HCT116 (cell line): ENCODE measurements around the gene SPATA21. TPM values are rescaled to one million over a fixed set of nuclear protein-coding genes. Genes with fewer than 3 reads are reported as not detected.

Source experiments
- ATAC-seq: fragments of 200-7000 bp; cut with Tn5 transposase; 2 replicates; pipeline ENCODE4 v1.9.1; 2020; ENCODE audit warnings: mild to moderate bottlenecking, moderate library complexity
- BruUV-seq: library from RNA; stranded (reverse); fragments of 400-500 nt; replicated peaks from 2 replicates; lab custom pipeline; 2021; lab: Mats Ljungman, UMichigan
- CTCF ChIA-PET: fragments of 300-600 bp; sonication (Branson Sonifier 250); formaldehyde crosslinking; loops from one replicate; lab custom pipeline; 2021; ENCODE audit warnings: antibody characterized with exemption; lab: Charles Lee
- POLR2A ChIA-PET: fragments of 300-600, 350-600 bp; sonication (Branson Sonifier 250); formaldehyde crosslinking; loops from one replicate; lab custom pipeline; 2021; ENCODE audit warnings: antibody characterized with exemption; lab: Charles Lee
- RAD21 ChIA-PET, 2 experiments: fragments of 300-600 bp; sonication (Branson Sonifier 250); formaldehyde crosslinking; loops; one replicate each; lab custom pipeline; 2023; ENCODE audit warnings: low total read pairs in 2 of 2; ENCODE audit not compliant: uncharacterized antibody in 2 of 2, unreplicated experiment in 2 of 2, low non-redundant PET in 1 of 2; lab: Charles Lee
- DNase-seq: peaks from one replicate; pipeline ENCODE4 v3.0.0-alpha.2; 2010; ENCODE audit warnings: low read depth, low spot score
- H2AFZ ChIP-seq: fragments of 200-600 bp; shearing (Covaris generic), sonication (generic); 2 replicates; pipeline ENCODE4 v1.6.1; 2017; ENCODE audit warnings: low read depth, mixed run types, mixed read lengths, antibody characterized with exemption, low read length; ENCODE audit not compliant: poor library complexity, severe bottlenecking
- H3K27ac ChIP-seq: 2 replicates; pipeline ENCODE4 v1.5.1; 2012; ENCODE audit warnings: low read depth, low read length
- H3K27me3 ChIP-seq: fragments of 200-600 bp; sonication (generic); 2 replicates; pipeline ENCODE4 v1.6.1; 2016; ENCODE audit warnings: mixed run types, low read length, mixed read lengths; ENCODE audit not compliant: insufficient read depth
- H3K36me3 ChIP-seq, 2 experiments: fragments of 200-500 bp in 1 of 2; fragments of 200-600 bp in 1 of 2; sonication (Bioruptor generic) in 1 of 2; sonication (generic) in 1 of 2; 2 replicates each; pipeline versions ENCODE4 v1.5.1 to v1.6.1; 2014 to 2016; ENCODE audit warnings: low read length in 2 of 2, inconsistent platforms in 1 of 2, mixed read lengths in 1 of 2, mixed run types in 1 of 2; ENCODE audit not compliant: insufficient read depth in 2 of 2, control insufficient read depth in 1 of 2
- H3K4me1 ChIP-seq, 2 experiments: fragments of 200-600 bp in 1 of 2; sonication (generic) in 1 of 2; 2 replicates each; pipeline versions ENCODE4 v1.5.1 to v1.6.1; 2012 to 2017; ENCODE audit warnings: low read length in 2 of 2, inconsistent platforms in 1 of 2, mild to moderate bottlenecking in 1 of 2, mixed read lengths in 1 of 2, mixed run types in 1 of 2, moderate library complexity in 1 of 2; ENCODE audit not compliant: insufficient read depth in 2 of 2, control insufficient read depth in 1 of 2
- H3K4me2 ChIP-seq: fragments of 200-600 bp; sonication (generic); 2 replicates; pipeline ENCODE4 v1.6.1; 2017; ENCODE audit warnings: mixed run types, low read length, mixed read lengths
- H3K4me3 ChIP-seq, 2 experiments: fragments of 200-600 bp in 1 of 2; sonication (generic) in 1 of 2; replicated peaks in 1 of 2; 2 replicates each; pipeline ENCODE4 v1.5.1; 2011 to 2016; ENCODE audit warnings: low read length in 2 of 2, control low read depth in 1 of 2, low read depth in 1 of 2, mild to moderate bottlenecking in 1 of 2, mixed read lengths in 1 of 2, mixed run types in 1 of 2
- H3K79me2 ChIP-seq: fragments of 200-600 bp; sonication (generic); 2 replicates; pipeline ENCODE4 v1.6.1; 2017; ENCODE audit warnings: mild to moderate bottlenecking, mixed run types, low read length, moderate library complexity, mixed read lengths; ENCODE audit not compliant: insufficient read depth
- H3K9ac ChIP-seq: fragments of 200-600 bp; sonication (generic); 2 replicates; pipeline ENCODE4 v1.6.1; 2016; ENCODE audit warnings: low read length, mixed read lengths
- H3K9me2 ChIP-seq: fragments of 200-600 bp; sonication (generic), shearing (Covaris generic); 2 replicates; pipeline ENCODE4 v1.6.1; 2017; ENCODE audit warnings: mixed run types, mild to moderate bottlenecking, moderate library complexity; ENCODE audit not compliant: insufficient read depth
- H3K9me3 ChIP-seq, 2 experiments: fragments of 200-500 bp in 1 of 2; fragments of 200-600 bp in 1 of 2; sonication (Bioruptor generic) in 1 of 2; sonication (generic) in 1 of 2; 2 replicates each; pipeline ENCODE4 v1.6.1; 2014 to 2017; ENCODE audit warnings: low read length in 2 of 2, mixed read lengths in 2 of 2, inconsistent platforms in 1 of 2, low read depth in 1 of 2, mild to moderate bottlenecking in 1 of 2, mixed run types in 1 of 2, moderate library complexity in 1 of 2; ENCODE audit not compliant: control insufficient read depth in 1 of 2, insufficient read depth in 1 of 2
- H4K20me1 ChIP-seq: fragments of 200-600 bp; sonication (generic), shearing (Covaris generic); 2 replicates; pipeline ENCODE4 v1.6.1; 2017; ENCODE audit warnings: mixed run types, mild to moderate bottlenecking, moderate library complexity; ENCODE audit not compliant: insufficient read depth
- CBX3 ChIP-seq: IDR thresholded peaks from 2 replicates; pipeline ENCODE4 v1.6.1; 2012; ENCODE audit warnings: low read depth
- EGR1 ChIP-seq: IDR thresholded peaks from 2 replicates; pipeline ENCODE4 v1.6.1; 2012; ENCODE audit warnings: low read depth
- JUND ChIP-seq: IDR thresholded peaks from 2 replicates; pipeline ENCODE4 v1.6.1; 2012
- POLR2AphosphoS5 ChIP-seq: IDR thresholded peaks from 2 replicates; pipeline ENCODE4 v1.6.1; 2011; ENCODE audit warnings: mild to moderate bottlenecking, low read depth, low read length, moderate library complexity
- YY1 ChIP-seq: IDR thresholded peaks from 2 replicates; pipeline ENCODE4 v1.6.1; 2011; ENCODE audit warnings: low read length, low read depth, moderate library complexity, mild to moderate bottlenecking; ENCODE audit not compliant: insufficient replicate concordance; ENCODE audit errors: extremely low read depth
- intact Hi-C: fragments of 100-400 bp; cut with micrococcal nuclease; formaldehyde crosslinking; loops from 2 replicates; pipeline ENCODE4 v1.10.0; 2022
- total RNA-seq: library from RNA; stranded (reverse); gene quantifications from one replicate; pipeline ENCODE4 v1.2.1, GENCODE V29; 2021; ENCODE audit not compliant: unreplicated experiment
- TF ChIP-seq, protein P1 (sequence below), 3 experiments: fragments of 200-600 bp in 1 of 3; sonication (generic) in 1 of 3; IDR thresholded peaks in 2 of 3; conservative IDR thresholded peaks in 1 of 3; 2 replicates each; pipeline ENCODE4 v1.5.1; 2012 to 2017; ENCODE audit warnings: low read depth in 2 of 3, low read length in 2 of 3, antibody characterized with exemption in 1 of 3, borderline replicate concordance in 1 of 3, control low read depth in 1 of 3, mild to moderate bottlenecking in 1 of 3, mixed read lengths in 1 of 3, mixed run types in 1 of 3, moderate library complexity in 1 of 3; ENCODE audit not compliant: insufficient read depth in 1 of 3
- TF ChIP-seq, protein P2 (sequence below): IDR thresholded peaks from 2 replicates; pipeline ENCODE4 v1.6.1; 2012; ENCODE audit warnings: low read depth

SPATA21 gene
- total RNA-seq, 1 experiment from 2014 or later, result not detected

DNA sequence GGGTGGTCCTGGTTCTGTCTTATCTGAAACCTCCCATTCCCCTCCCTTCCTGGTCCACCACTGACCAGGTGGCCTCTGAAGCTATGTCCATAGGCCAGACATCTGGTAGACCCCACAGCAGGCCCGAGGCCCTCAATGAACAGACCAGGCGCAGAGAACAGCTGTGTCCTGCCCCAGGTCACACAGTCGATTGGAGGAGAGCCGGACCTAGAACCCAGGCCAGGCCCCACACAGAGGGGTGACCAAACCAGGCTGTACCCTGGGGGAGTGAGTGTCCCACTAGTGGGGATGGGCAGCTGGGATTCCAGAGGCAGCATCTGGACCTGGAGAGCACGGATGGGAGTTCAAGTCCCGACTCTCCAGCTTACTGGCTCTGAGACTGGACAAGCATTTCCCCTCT, 47.7 kb upstream of the SPATA21 start:
- ATAC-seq, result no peak
- Histone ChIP-seq H3K4me1 (no peaks in the 10 kb centered on the region), H2AFZ (no peak overlapping the region), H3K9me3 (no peaks in the 10 kb centered on the region), H3K27me3 (no peaks in the 10 kb centered on the region), H3K9me2 (no peaks in the 10 kb centered on the region), H3K27ac (no peak overlapping the region), H3K36me3 (peaks cover 2 to 5% of the 10 kb centered on the region in 2 experiments; a peak in 3 of 4 replicates), H3K4me3 (no peak overlapping the region), H3K4me2 (no peak overlapping the region), H3K9ac (no peak overlapping the region), H4K20me1 (no peaks in the 10 kb centered on the region), H3K79me2 (no peaks in the 10 kb centered on the region)
- DNase-seq, result no peak
- ChIA-PET RAD21 (no interaction called here), CTCF (no interaction called here), POLR2A (no interaction called here)
- no TSS peak for BruUV-seq
- TF ChIP-seq YY1 (no peak), EGR1 (no peak), POLR2AphosphoS5 (no peak), CBX3 (no peak)
- TF ChIP-seq, protein P1, sequence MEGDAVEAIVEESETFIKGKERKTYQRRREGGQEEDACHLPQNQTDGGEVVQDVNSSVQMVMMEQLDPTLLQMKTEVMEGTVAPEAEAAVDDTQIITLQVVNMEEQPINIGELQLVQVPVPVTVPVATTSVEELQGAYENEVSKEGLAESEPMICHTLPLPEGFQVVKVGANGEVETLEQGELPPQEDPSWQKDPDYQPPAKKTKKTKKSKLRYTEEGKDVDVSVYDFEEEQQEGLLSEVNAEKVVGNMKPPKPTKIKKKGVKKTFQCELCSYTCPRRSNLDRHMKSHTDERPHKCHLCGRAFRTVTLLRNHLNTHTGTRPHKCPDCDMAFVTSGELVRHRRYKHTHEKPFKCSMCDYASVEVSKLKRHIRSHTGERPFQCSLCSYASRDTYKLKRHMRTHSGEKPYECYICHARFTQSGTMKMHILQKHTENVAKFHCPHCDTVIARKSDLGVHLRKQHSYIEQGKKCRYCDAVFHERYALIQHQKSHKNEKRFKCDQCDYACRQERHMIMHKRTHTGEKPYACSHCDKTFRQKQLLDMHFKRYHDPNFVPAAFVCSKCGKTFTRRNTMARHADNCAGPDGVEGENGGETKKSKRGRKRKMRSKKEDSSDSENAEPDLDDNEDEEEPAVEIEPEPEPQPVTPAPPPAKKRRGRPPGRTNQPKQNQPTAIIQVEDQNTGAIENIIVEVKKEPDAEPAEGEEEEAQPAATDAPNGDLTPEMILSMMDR (IDR thresholded peaks at IDR 0.05 in 2 of 3, conservative IDR thresholded peaks at IDR 0.05 in 1 of 3; ENCODE audit: borderline replicate concordance in 1 of 3, insufficient read depth in 1 of 3, low read depth in 2 of 3, low read length in 2 of 3), result no peak
- intact Hi-C loops, result no loop called here

DNA sequence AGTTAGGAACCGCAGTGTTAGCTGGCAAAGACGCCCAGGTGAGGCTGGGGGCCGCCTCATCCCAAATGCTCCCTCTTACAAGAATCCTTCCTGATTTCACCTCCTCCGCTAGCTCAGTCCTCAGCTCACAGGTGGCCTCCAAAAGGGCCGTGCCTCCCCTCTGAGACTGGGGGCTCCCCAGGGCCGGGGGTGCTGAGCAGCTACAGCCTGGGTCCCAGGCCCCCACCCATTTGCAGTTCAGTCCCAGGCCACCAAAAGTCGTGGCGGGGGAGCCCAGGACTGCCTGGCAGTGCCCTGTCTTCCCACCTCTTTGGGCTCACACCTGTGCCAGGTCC, 47.2 kb upstream of the SPATA21 start:
- DNase-seq, result no peak
- Histone ChIP-seq H4K20me1 (no peaks in the 10 kb centered on the region), H3K4me2 (no peak overlapping the region), H3K36me3 (peaks cover 2 to 5% of the 10 kb centered on the region in 2 experiments; a peak in 3 of 4 replicates), H3K27ac (no peak overlapping the region), H3K9me3 (no peaks in the 10 kb centered on the region), H2AFZ (no peak overlapping the region), H3K79me2 (no peaks in the 10 kb centered on the region), H3K27me3 (no peaks in the 10 kb centered on the region), H3K9me2 (no peaks in the 10 kb centered on the region), H3K4me3 (no peak overlapping the region), H3K9ac (no peak overlapping the region), H3K4me1 (no peaks in the 10 kb centered on the region)
- CTCF ChIA-PET, result no interaction called here
- TF ChIP-seq, protein P2, sequence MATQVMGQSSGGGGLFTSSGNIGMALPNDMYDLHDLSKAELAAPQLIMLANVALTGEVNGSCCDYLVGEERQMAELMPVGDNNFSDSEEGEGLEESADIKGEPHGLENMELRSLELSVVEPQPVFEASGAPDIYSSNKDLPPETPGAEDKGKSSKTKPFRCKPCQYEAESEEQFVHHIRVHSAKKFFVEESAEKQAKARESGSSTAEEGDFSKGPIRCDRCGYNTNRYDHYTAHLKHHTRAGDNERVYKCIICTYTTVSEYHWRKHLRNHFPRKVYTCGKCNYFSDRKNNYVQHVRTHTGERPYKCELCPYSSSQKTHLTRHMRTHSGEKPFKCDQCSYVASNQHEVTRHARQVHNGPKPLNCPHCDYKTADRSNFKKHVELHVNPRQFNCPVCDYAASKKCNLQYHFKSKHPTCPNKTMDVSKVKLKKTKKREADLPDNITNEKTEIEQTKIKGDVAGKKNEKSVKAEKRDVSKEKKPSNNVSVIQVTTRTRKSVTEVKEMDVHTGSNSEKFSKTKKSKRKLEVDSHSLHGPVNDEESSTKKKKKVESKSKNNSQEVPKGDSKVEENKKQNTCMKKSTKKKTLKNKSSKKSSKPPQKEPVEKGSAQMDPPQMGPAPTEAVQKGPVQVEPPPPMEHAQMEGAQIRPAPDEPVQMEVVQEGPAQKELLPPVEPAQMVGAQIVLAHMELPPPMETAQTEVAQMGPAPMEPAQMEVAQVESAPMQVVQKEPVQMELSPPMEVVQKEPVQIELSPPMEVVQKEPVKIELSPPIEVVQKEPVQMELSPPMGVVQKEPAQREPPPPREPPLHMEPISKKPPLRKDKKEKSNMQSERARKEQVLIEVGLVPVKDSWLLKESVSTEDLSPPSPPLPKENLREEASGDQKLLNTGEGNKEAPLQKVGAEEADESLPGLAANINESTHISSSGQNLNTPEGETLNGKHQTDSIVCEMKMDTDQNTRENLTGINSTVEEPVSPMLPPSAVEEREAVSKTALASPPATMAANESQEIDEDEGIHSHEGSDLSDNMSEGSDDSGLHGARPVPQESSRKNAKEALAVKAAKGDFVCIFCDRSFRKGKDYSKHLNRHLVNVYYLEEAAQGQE, result no peak
- no peak for TF ChIP-seq CBX3
- no peak for TF ChIP-seq POLR2AphosphoS5
- TF ChIP-seq JUND, result no peak
- ATAC-seq, result no peak
- no TSS peak for BruUV-seq
- POLR2A ChIA-PET, result no interaction called here
- RAD21 ChIA-PET, result no interaction called here
- intact Hi-C loops, result no loop called here
